H9 (cell line): ENCODE data around the gene NYAP2. TPM values are rescaled to one million over a fixed set of nuclear protein-coding genes. Genes with fewer than 3 reads are reported as not detected.
A peak's percentile ranks its signal among the peaks of the same experiment; 100 is the strongest.

ENCODE experiments used
- DNase-seq: peaks from one replicate; pipeline ENCODE4 v3.0.0-alpha.2; 2017
- H2AFZ ChIP-seq: one replicate; pipeline ENCODE4 v1.6.1; 2013; ENCODE audit warnings: mild to moderate bottlenecking, low read length, control low read depth, moderate library complexity
- H2AK5ac ChIP-seq: 2 replicates; pipeline ENCODE4 v1.6.1; 2013; ENCODE audit warnings: low read length, control low read depth, mixed read lengths; ENCODE audit not compliant: insufficient read length
- H2BK120ac ChIP-seq: one replicate; pipeline ENCODE4 v1.6.1; 2013; ENCODE audit warnings: low read depth, mild to moderate bottlenecking, low read length, control low read depth, inconsistent platforms; ENCODE audit not compliant: poor library complexity, severe bottlenecking
- H2BK12ac ChIP-seq: 2 replicates; pipeline ENCODE4 v1.6.1; 2013; ENCODE audit warnings: low read length, control low read depth, mixed read lengths, low read depth; ENCODE audit not compliant: insufficient read length
- H2BK15ac ChIP-seq: 2 replicates; pipeline ENCODE4 v1.6.1; 2013; ENCODE audit warnings: low read depth, low read length, control low read depth
- H2BK20ac ChIP-seq: one replicate; pipeline ENCODE4 v1.6.1; 2013; ENCODE audit warnings: low read depth, mild to moderate bottlenecking, low read length, control low read depth, inconsistent platforms; ENCODE audit not compliant: poor library complexity, severe bottlenecking
- H2BK5ac ChIP-seq: 2 replicates; pipeline ENCODE4 v1.6.1; 2013; ENCODE audit warnings: low read length, control low read depth, mixed read lengths; ENCODE audit not compliant: insufficient read length
- H3K14ac ChIP-seq: 2 replicates; pipeline ENCODE4 v1.6.1; 2013; ENCODE audit warnings: low read length, control low read depth; ENCODE audit not compliant: insufficient read depth
- H3K18ac ChIP-seq: 2 replicates; pipeline ENCODE4 v1.6.1; 2013; ENCODE audit warnings: low read depth, mild to moderate bottlenecking, mixed read lengths, low read length, control low read depth; ENCODE audit not compliant: insufficient read length
- H3K23ac ChIP-seq: 2 replicates; pipeline ENCODE4 v1.6.1; 2013; ENCODE audit warnings: low read length, control low read depth, mixed read lengths, low read depth; ENCODE audit not compliant: insufficient read length
- H3K23me2 ChIP-seq: 2 replicates; pipeline ENCODE4 v1.6.1; 2013; ENCODE audit warnings: low read depth, mild to moderate bottlenecking, mixed read lengths, low read length, control low read depth; ENCODE audit not compliant: insufficient read length, poor library complexity, severe bottlenecking
- H3K27ac ChIP-seq: 2 replicates; pipeline ENCODE4 v1.5.1; 2013; ENCODE audit warnings: low read length, control low read depth, mixed read lengths, low read depth; ENCODE audit not compliant: insufficient read length
- H3K27me3 ChIP-seq: 2 replicates; pipeline ENCODE4 v1.6.1; 2013; ENCODE audit warnings: low read length, control low read depth, inconsistent platforms; ENCODE audit not compliant: insufficient read depth
- H3K4ac ChIP-seq: 2 replicates; pipeline ENCODE4 v1.6.1; 2013; ENCODE audit warnings: low read depth, mild to moderate bottlenecking, control low read depth, inconsistent platforms, low read length, moderate library complexity
- H3K4me1 ChIP-seq: 2 replicates; pipeline ENCODE4 v1.6.1; 2013; ENCODE audit warnings: low read length, control low read depth, inconsistent platforms; ENCODE audit not compliant: insufficient read depth
- H3K4me2 ChIP-seq: 2 replicates; pipeline ENCODE4 v1.6.1; 2013; ENCODE audit warnings: low read length, control low read depth, mixed read lengths; ENCODE audit not compliant: insufficient read length, insufficient read depth
- H3K56ac ChIP-seq: 2 replicates; pipeline ENCODE4 v1.6.1; 2013; ENCODE audit warnings: low read depth, mild to moderate bottlenecking, mixed read lengths, low read length, control low read depth; ENCODE audit not compliant: insufficient read length
- H3K79me1 ChIP-seq: 2 replicates; pipeline ENCODE4 v1.6.1; 2013; ENCODE audit warnings: low read depth, mild to moderate bottlenecking, moderate library complexity, low read length, control low read depth, inconsistent platforms; ENCODE audit not compliant: insufficient read depth, poor library complexity, severe bottlenecking
- H3K79me2 ChIP-seq: 2 replicates; pipeline ENCODE4 v1.6.1; 2013; ENCODE audit warnings: low read length, control low read depth, inconsistent platforms; ENCODE audit not compliant: insufficient read depth
- H3K9ac ChIP-seq: 2 replicates; pipeline ENCODE4 v1.6.1; 2013; ENCODE audit warnings: low read length, control low read depth, mixed read lengths; ENCODE audit not compliant: insufficient read length; ENCODE audit errors: extremely low read depth
- H3K9me3 ChIP-seq: one replicate; pipeline ENCODE4 v1.6.1; 2013; ENCODE audit warnings: low read depth, low read length, inconsistent platforms; ENCODE audit not compliant: control insufficient read depth
- H3T11ph ChIP-seq: one replicate; pipeline ENCODE4 v1.6.1; 2013; ENCODE audit warnings: mild to moderate bottlenecking, low read length, control low read depth, inconsistent platforms
- H4K20me1 ChIP-seq: one replicate; pipeline ENCODE4 v1.6.1; 2013; ENCODE audit not compliant: control insufficient read depth, insufficient read length, insufficient read depth
- H4K5ac ChIP-seq: 2 replicates; pipeline ENCODE4 v1.6.1; 2013; ENCODE audit warnings: low read depth, mild to moderate bottlenecking, mixed read lengths, low read length, control low read depth; ENCODE audit not compliant: insufficient read length
- H4K8ac ChIP-seq: replicated peaks from 2 replicates; pipeline ENCODE4 v1.6.1; 2013; ENCODE audit warnings: low read length, control low read depth, mixed read lengths, low read depth; ENCODE audit not compliant: insufficient read length
- H4K91ac ChIP-seq: 2 replicates; pipeline ENCODE4 v1.6.1; 2013; ENCODE audit warnings: low read depth, mild to moderate bottlenecking, moderate library complexity, mixed read lengths, low read length, control low read depth; ENCODE audit not compliant: insufficient read length
- H3K27ac Mint-ChIP-seq, 3 experiments: 2 replicates in 2 of 3; 3 replicates in 1 of 3; pipeline ENCODE4 v1.8.0; 2020 to 2021; ENCODE audit warnings: mixed read lengths in 3 of 3, mild to moderate bottlenecking in 1 of 3, moderate library complexity in 1 of 3
- H3K27me3 Mint-ChIP-seq: 2 replicates; pipeline ENCODE4 v1.8.0; 2021; ENCODE audit warnings: low read depth, mild to moderate bottlenecking, moderate library complexity, mixed read lengths
- H3K36me3 Mint-ChIP-seq, 3 experiments: 2 replicates in 2 of 3; 3 replicates in 1 of 3; pipeline ENCODE4 v1.8.0; 2020 to 2021; ENCODE audit warnings: low read depth in 3 of 3, mixed read lengths in 3 of 3; ENCODE audit not compliant: insufficient read depth in 1 of 3
- H3K4me1 Mint-ChIP-seq, 2 experiments: 2 replicates each; pipeline ENCODE4 v1.8.0; 2020; ENCODE audit warnings: mixed read lengths in 2 of 2
- H3K4me3 Mint-ChIP-seq, 2 experiments: 2 replicates in 1 of 2; 3 replicates in 1 of 2; pipeline ENCODE4 v1.8.0; 2020 to 2021; ENCODE audit warnings: mild to moderate bottlenecking in 2 of 2, mixed read lengths in 2 of 2, moderate library complexity in 1 of 2
- H3K9me3 Mint-ChIP-seq, 2 experiments: 2 replicates in 1 of 2; 3 replicates in 1 of 2; pipeline ENCODE4 v1.8.0; 2020; ENCODE audit warnings: mild to moderate bottlenecking in 2 of 2, mixed read lengths in 2 of 2, moderate library complexity in 1 of 2
- CTCF ChIP-seq: fragments of 200-600 bp; sonication (generic); conservative IDR thresholded peaks from 3 replicates; pipeline ENCODE4 v1.8.0; 2021; ENCODE audit warnings: antibody characterized with exemption, mild to moderate bottlenecking
- WGBS: extraction: QIAGEN DNeasy Blood & Tissue Kit; methylation state at CpG from one replicate; pipeline ENCODE4 v1.1.7; 2013; ENCODE audit warnings: missing lambda C conversion rate, low lambda C conversion rate, mixed read lengths; ENCODE audit not compliant: insufficient read length; ENCODE audit errors: extremely low coverage; 5-methylcytosine and 5-hydroxymethylcytosine counted together
- total RNA-seq: library from RNA; stranded (reverse); gene quantifications from 2 replicates; pipeline ENCODE4 v1.2.1, GENCODE V29; 2021

The NYAP2 gene
- total RNA-seq, 1 experiment from 2014 or later = not detected

GRCh38 chr2:225431105-225431863, 31.8 kb downstream of the NYAP2 start:
- no peak overlapping the region for H3K4me2 ChIP-seq
- no peaks in the 10 kb centered on the region for H3K79me1 ChIP-seq
- no peak for DNase-seq
- no peak overlapping the region for H3K4ac ChIP-seq
- H2BK12ac ChIP-seq = no peak overlapping the region
- H3K23ac ChIP-seq = no peak overlapping the region
- H2BK20ac ChIP-seq = no peak overlapping the region
- no peaks in the 10 kb centered on the region for H3K9me3 ChIP-seq
- WGBS = no CpG with 5 or more reads among the region's 5 CpGs
- Mint-ChIP-seq H3K36me3 (no peaks in the 10 kb centered on the region), H3K27ac (peak overlapping the region in 1 of 3 experiments; percentile 65; a peak in 1 of 7 replicates), H3K4me3 (no peak overlapping the region), H3K4me1 (peaks cover 24 to 29% of the 10 kb centered on the region in 2 experiments), H3K9me3 (no peaks in the 10 kb centered on the region), H3K27me3 (no peaks in the 10 kb centered on the region)
- no peak overlapping the region for H2BK15ac ChIP-seq
- H3T11ph ChIP-seq = no peak overlapping the region
- H4K5ac ChIP-seq = no peak overlapping the region
- H2BK5ac ChIP-seq = no peak overlapping the region
- no peak overlapping the region for H3K27ac ChIP-seq
- no peak overlapping the region for H4K8ac ChIP-seq
- no peaks in the 10 kb centered on the region for H3K27me3 ChIP-seq
- H4K20me1 ChIP-seq = no peaks in the 10 kb centered on the region
- H4K91ac ChIP-seq = no peak overlapping the region
- no peaks in the 10 kb centered on the region for H3K79me2 ChIP-seq
- H2AK5ac ChIP-seq = no peak overlapping the region
- no peak overlapping the region for H2AFZ ChIP-seq
- H2BK120ac ChIP-seq = no peak overlapping the region
- H3K18ac ChIP-seq = no peak overlapping the region
- H3K4me1 ChIP-seq = no peaks in the 10 kb centered on the region; the same call in 1 of the 2 replicates
- H3K14ac ChIP-seq = no peak overlapping the region
- no peak overlapping the region for H3K9ac ChIP-seq
- no peaks in the 10 kb centered on the region for H3K23me2 ChIP-seq
- no peak for TF ChIP-seq CTCF
- no peak overlapping the region for H3K56ac ChIP-seq
